HG03442 (cell line): Measurements from ENCODE around the gene KANK3.
A peak's percentile ranks its signal among the peaks of the same experiment; 100 is the strongest.
"Not testable (repeated sequence)": the region's sequence is repeated elsewhere in the genome, so short reads cannot be mapped to it uniquely, and the experiment has no call there.

Experiments
- ATAC-seq: cut with Tn5 transposase; IDR thresholded peaks from one replicate; pipeline ENCODE4 v1.9.1; 2021; ENCODE audit warnings: mild to moderate bottlenecking, moderate library complexity; ENCODE audit not compliant: unreplicated experiment

KANK3 gene

GRCh38 chr19:8342684-8343482 is at the start of gene KANK3:
Gene KANK3, minus strand, starts transcription at chr19:8343262. Its CDS starts 5,434 bp downstream, at chr19:8337828.
- peak; percentile 77 for ATAC-seq

- no peak for ATAC-seq
Observed at GRCh38 chr19:8392017-8392591, 49.0 kb upstream of the KANK3 start.

GRCh38 chr19:8391198-8392016 is 48.3 kb upstream of the KANK3 start:
- no peak for ATAC-seq

GRCh38 chr19:8390617-8390981 is 47.5 kb upstream of the KANK3 start:
- ATAC-seq, result peak; percentile 30

- peak; percentile 84 for ATAC-seq
Observed at GRCh38 chr19:8389891-8390616, 47.0 kb upstream of the KANK3 start, which contains the start of gene RAB11B. Gene RAB11B, plus strand, starts transcription at chr19:8390360. Its CDS starts 57 bp downstream, at chr19:8390417.

GRCh38 chr19:8388612-8388958 is 45.5 kb upstream of the KANK3 start:
- no peak for ATAC-seq

- no peak for ATAC-seq
Observed at GRCh38 chr19:8387688-8388611, 44.9 kb upstream of the KANK3 start.

GRCh38 chr19:8386990-8387389 is 43.9 kb upstream of the KANK3 start:
- no peak for ATAC-seq

GRCh38 chr19:8386419-8386818 is 43.4 kb upstream of the KANK3 start:
- not testable (repeated sequence) for ATAC-seq

- not testable (repeated sequence) for ATAC-seq
Observed at GRCh38 chr19:8385566-8385965, 42.5 kb upstream of the KANK3 start.

- ATAC-seq, result not testable (repeated sequence)
Observed at GRCh38 chr19:8385103-8385502, 42.0 kb upstream of the KANK3 start.

GRCh38 chr19:8384569-8384968 is 41.5 kb upstream of the KANK3 start:
- not testable (repeated sequence) for ATAC-seq

- not testable (repeated sequence) for ATAC-seq
Observed at GRCh38 chr19:8379156-8379891, 36.3 kb upstream of the KANK3 start.

GRCh38 chr19:8377598-8377997 is 34.5 kb upstream of the KANK3 start:
- no peak for ATAC-seq

GRCh38 chr19:8376373-8376974 is 33.4 kb upstream of the KANK3 start:
- ATAC-seq, result not testable (repeated sequence)

GRCh38 chr19:8375766-8376165 is 32.7 kb upstream of the KANK3 start:
- ATAC-seq, result not testable (repeated sequence)

GRCh38 chr19:8373867-8374813 is 31.1 kb upstream of the KANK3 start:
- no peak for ATAC-seq
